ENCODE results near the gene NAT8L. TPM values are rescaled to one million over a fixed set of nuclear protein-coding genes. Genes with fewer than 3 reads are reported as not detected.
A peak's percentile ranks its signal among the peaks of the same experiment; 100 is the strongest.

The NAT8L gene
- total and polyA plus RNA-seq, 2 of the 4 experiments (the other 2 are of a cell fraction), result 0.05 TPM; not detected in 1

GRCh38 chr4:2083116-2083825, 24.1 kb downstream of the NAT8L start:
- H3K4ac ChIP-seq (ENCODE audit: low read depth, low read length), result no peak overlapping the region
- H2BK20ac ChIP-seq (ENCODE audit: low read depth, low read length), result no peak overlapping the region
- no peaks in the 10 kb centered on the region for H4K20me1 ChIP-seq (ENCODE audit: insufficient read depth, low read length)
- H3K79me1 ChIP-seq (ENCODE audit: low read depth in 1 of 2, low read length in 2 of 2), result no peaks in the 10 kb centered on the region
- H3K9ac ChIP-seq (ENCODE audit: low read depth, low read length), result no peak overlapping the region
- H3K9me3 ChIP-seq (ENCODE audit: control insufficient read depth, insufficient read depth, low read length), result no peaks in the 10 kb centered on the region
- intact Hi-C loops (cut with micrococcal nuclease) (no loop called here), dilution Hi-C loops (cut with HindIII; ENCODE audit: low sequenced_read_pairs, unreplicated experiment) (no loop called here), in situ Hi-C loops (cut with MboI; ENCODE audit: low sequenced_read_pairs) (no loop called here)
- H2AFZ ChIP-seq (replicated peaks; ENCODE audit: low read length, poor library complexity), result peak overlapping the region; percentile 24
- H3K4me1 ChIP-seq (ENCODE audit: control insufficient read depth, insufficient read depth, low read length), result no peaks in the 10 kb centered on the region
- BruUV-seq (replicated peaks), result no TSS peak
- no peak overlapping the region for H3K23ac ChIP-seq (ENCODE audit: low read depth, low read length)
- H4K91ac ChIP-seq (ENCODE audit: insufficient read depth, low read depth, low read length), result no peak overlapping the region
- DNase-seq (no peak), ATAC-seq (ENCODE audit: low read depth) (no peak)
- CTCF ChIA-PET, result interaction anchor here (1.2 kb wide), 1 partner anchor 26 kb away, joined by 3 read pairs; no protein-coding TSS in a partner anchor
- H3K14ac ChIP-seq (replicated peaks; ENCODE audit: low read depth, low read length), result no peak overlapping the region
- no peak overlapping the region for H2AK5ac ChIP-seq (ENCODE audit: low read depth, low read length)
- peaks cover 23% of the 10 kb centered on the region for H3K27me3 ChIP-seq (ENCODE audit: control insufficient read depth, insufficient read depth, low read length)
- no peak overlapping the region for H3K4me3 ChIP-seq (ENCODE audit: insufficient read depth, low read depth, low read length)
- H2BK120ac ChIP-seq (ENCODE audit: low read depth, low read length), result no peak overlapping the region
- H3K36me3 ChIP-seq (ENCODE audit: control insufficient read depth, insufficient read depth, low read length), result no peaks in the 10 kb centered on the region
- no peak overlapping the region for H3K27ac ChIP-seq (ENCODE audit: insufficient read depth, low read length)
- WGBS, 2 experiments (ENCODE audit: extremely low coverage in 2 of 2, insufficient read length in 1 of 2), result 50% methylated on average over 10 of the region's 15 CpGs; no CpG with 5 or more reads in 1 of the 2 experiments
- H2BK15ac ChIP-seq (ENCODE audit: low read depth, low read length), result no peak overlapping the region
- H3K4me2 ChIP-seq (ENCODE audit: low read depth, low read length), result no peak overlapping the region
- no peak overlapping the region for H2BK5ac ChIP-seq (ENCODE audit: low read depth, low read length, poor library complexity, severe bottlenecking)
- no peak overlapping the region for H2AK9ac ChIP-seq (replicated peaks; ENCODE audit: low read depth, low read length, poor library complexity)
- POLR2A ChIA-PET (ENCODE audit: unreplicated experiment), result no interaction called here
- H3K18ac ChIP-seq (ENCODE audit: low read depth, low read length), result no peak overlapping the region
- TF ChIP-seq POLR2A (IDR thresholded peaks at IDR 0.05; ENCODE audit: low read depth, low read length) (no peak), CHD1 (IDR thresholded peaks at IDR 0.05; ENCODE audit: low read depth, low read length) (no peak), SMC3 (IDR thresholded peaks at IDR 0.05; ENCODE audit: low read depth, low read length) (no peak), NFE2L2 (IDR thresholded peaks at IDR 0.05; ENCODE audit: low read depth, low read length) (no peak), RCOR1 (IDR thresholded peaks at IDR 0.05; ENCODE audit: insufficient replicate concordance, low read length) (no peak), RFX5 (IDR thresholded peaks at IDR 0.05; ENCODE audit: low read depth, low read length) (no peak), CEBPB (IDR thresholded peaks at IDR 0.05; ENCODE audit: low read depth, low read length) (no peak), FOS (IDR thresholded peaks at IDR 0.05; ENCODE audit: low read depth, low read length) (no peak), MAFK (IDR thresholded peaks at IDR 0.05; ENCODE audit: low read depth, low read length) (no peak), MAZ (IDR thresholded peaks at IDR 0.05; ENCODE audit: borderline replicate concordance, low read depth, low read length) (no peak), RAD21 (IDR thresholded peaks at IDR 0.05; ENCODE audit: low read length) (no peak), BHLHE40 (IDR thresholded peaks at IDR 0.05; ENCODE audit: low read depth, low read length) (no peak), ELK1 (IDR thresholded peaks at IDR 0.05; ENCODE audit: borderline replicate concordance, low read depth, low read length) (no peak), MXI1 (IDR thresholded peaks at IDR 0.05; ENCODE audit: borderline replicate concordance, low read depth, low read length) (no peak)
- TF ChIP-seq, protein P1, sequence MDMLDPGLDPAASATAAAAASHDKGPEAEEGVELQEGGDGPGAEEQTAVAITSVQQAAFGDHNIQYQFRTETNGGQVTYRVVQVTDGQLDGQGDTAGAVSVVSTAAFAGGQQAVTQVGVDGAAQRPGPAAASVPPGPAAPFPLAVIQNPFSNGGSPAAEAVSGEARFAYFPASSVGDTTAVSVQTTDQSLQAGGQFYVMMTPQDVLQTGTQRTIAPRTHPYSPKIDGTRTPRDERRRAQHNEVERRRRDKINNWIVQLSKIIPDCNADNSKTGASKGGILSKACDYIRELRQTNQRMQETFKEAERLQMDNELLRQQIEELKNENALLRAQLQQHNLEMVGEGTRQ (IDR thresholded peaks at IDR 0.05; ENCODE audit: low read depth, low read length), result no peak
- TF ChIP-seq, protein P2, sequence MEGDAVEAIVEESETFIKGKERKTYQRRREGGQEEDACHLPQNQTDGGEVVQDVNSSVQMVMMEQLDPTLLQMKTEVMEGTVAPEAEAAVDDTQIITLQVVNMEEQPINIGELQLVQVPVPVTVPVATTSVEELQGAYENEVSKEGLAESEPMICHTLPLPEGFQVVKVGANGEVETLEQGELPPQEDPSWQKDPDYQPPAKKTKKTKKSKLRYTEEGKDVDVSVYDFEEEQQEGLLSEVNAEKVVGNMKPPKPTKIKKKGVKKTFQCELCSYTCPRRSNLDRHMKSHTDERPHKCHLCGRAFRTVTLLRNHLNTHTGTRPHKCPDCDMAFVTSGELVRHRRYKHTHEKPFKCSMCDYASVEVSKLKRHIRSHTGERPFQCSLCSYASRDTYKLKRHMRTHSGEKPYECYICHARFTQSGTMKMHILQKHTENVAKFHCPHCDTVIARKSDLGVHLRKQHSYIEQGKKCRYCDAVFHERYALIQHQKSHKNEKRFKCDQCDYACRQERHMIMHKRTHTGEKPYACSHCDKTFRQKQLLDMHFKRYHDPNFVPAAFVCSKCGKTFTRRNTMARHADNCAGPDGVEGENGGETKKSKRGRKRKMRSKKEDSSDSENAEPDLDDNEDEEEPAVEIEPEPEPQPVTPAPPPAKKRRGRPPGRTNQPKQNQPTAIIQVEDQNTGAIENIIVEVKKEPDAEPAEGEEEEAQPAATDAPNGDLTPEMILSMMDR (conservative IDR thresholded peaks at IDR 0.05; ENCODE audit: low read depth, low read length), result no peak
- no peak overlapping the region for H4K5ac ChIP-seq (ENCODE audit: low read depth, low read length)
- H4K8ac ChIP-seq (ENCODE audit: low read depth in 2 of 2, low read length in 2 of 2), result no peak overlapping the region
- H3K9me1 ChIP-seq (ENCODE audit: insufficient read depth, low read length), result no peaks in the 10 kb centered on the region
- no peak overlapping the region for H3K56ac ChIP-seq (ENCODE audit: extremely low read depth, insufficient read depth, low read length)
